DMS53 (cell line): Measurements from ENCODE around the gene SH2D7.

Experiments
- DNase-seq: peaks from one replicate; lab custom pipeline; 2025; lab: John Stamatoyannopoulos, UW

The SH2D7 gene

DNA sequence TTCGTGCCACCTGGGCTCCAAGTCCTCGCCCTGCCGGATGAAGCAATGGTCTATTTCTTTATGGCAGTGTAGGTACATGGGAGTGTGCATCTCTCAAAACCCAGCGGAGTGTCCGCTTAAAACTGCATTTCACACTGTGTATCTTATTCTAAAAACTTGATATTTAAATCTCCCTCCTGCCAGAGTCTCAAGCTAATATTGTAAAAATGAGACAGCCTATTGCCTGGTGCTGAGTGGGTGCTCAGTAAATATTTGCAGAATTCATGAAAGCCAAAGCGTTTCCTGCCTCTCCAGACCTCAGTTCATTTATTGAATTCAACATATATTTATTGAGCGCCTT is 14.5 kb upstream of the SH2D7 start:
- DNase-seq = peak; percentile 69

DNA sequence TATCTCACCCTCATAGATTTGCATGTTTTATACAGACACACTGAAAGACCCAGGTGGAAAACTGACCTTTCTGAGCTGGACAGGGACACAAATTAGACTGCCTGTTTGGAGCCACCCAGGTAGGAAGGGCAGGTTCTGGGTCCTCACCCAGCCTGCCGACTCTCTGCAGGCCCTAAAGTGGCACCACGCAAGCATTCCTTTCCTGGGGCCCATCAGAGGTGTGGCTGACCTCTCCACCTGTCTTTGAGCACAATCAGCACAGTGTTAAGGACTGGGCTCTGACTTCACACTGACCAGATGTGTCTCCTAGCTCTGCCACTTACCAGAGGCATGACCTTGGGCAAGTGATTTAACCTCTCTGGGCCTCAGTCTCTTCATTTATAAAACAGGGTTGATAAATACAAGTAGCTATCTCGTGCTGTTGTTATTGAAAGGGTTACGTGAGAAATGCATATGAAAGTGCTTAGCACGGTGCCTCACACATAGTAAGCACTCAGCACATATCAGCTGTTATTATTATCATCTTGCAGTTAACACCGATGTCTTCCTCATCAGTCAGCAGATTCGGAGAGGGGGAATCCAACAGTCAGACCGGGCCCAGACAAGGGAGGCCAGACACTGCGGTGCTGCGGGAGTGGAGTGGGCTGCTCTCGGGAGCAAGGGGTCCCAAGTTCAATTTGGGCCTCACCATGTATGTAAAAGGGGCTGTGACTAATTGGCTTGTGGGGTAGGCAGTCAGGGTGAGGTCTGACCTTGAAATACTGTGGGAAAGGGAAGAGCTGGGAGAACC is 12.9 kb upstream of the SH2D7 start:
- DNase-seq = peak; percentile 10

DNA sequence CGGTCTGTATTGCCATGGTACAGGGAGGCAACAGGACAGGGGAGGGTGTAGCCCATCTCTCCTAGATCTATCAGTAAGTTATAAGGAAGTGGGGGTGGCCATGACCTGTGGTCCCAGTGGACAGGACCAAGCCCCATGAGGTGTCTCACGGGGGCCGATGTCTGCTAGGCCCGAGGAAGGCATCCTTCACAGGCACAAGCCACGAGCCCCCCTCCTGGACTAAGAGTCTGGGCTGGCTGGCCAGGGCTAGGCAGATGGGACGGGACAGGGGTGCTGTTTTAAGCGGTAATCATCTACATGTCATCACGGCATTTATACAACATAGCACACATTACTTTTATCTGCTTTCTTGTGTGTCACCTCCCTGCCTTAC is 12.3 kb upstream of the SH2D7 start:
- no peak for DNase-seq

DNA sequence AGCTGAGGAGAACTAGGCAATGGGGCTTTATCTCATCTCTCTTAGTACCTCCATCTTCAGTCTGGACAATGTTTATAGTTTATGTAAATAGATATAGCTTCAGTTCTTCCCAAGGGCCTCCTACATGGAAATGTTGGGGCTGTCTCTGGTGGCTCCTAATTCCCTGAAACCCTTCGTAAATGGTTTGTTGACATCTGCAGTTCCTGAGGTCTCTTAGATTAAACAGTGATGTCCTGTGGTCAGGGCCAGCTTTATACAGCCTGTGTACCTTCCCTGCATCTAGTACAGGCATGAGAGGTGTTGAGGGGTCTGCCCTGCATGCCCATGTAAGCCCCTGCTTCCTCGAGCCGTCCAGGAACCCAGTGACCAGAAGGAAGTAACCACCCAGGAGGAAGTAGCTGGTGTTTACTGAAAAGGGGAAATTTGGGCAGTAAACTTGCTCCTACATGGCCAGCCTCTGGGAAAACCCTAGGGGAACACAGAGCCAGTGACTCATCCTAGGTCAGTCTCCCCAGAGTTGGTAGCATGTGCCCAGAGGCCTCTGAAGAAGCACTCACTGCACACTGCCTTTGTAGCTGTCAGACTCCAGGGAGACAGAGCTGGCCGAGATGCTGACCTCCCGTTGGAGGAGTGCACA is 10.1 kb upstream of the SH2D7 start:
- DNase-seq = no peak

DNA sequence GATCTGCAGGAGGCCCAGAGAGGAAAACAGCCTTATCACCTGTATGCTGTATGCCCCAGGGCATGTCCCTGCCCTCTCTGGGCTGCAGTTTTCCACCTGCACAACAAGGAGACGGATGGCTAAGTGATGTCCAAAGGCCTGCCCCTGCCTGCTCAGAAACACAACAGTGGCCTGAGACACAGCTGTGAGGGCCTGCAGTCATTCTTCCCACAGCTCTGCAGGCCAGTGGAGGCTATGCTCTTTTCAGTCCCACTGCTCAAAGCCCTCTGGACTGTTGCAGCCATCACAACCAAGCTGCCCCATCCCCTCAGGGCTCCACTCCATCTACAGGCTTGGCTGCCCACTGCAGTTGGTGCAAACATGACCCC is 9.6 kb upstream of the SH2D7 start:
- DNase-seq = no peak

DNA sequence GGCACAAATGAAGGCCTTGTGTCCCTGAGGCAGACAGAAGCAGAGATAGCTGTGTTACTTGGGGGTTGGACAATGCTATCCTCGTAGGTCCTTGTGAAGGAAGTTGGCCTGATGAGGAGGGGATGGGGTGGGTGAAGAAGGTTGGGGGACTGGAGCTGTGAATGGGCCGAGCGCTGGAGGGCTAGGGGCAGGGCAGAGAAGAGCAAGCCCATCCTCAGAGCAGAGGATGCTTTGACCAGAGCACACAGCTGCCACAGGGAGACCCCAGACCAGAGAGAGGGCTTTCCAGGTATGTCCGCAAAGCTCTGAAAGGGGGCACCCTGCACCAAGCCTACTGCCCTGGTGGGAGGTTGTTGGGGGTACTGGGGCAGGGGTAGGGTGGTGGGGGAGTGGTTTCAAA is 9.2 kb upstream of the SH2D7 start:
- no peak for DNase-seq

DNA sequence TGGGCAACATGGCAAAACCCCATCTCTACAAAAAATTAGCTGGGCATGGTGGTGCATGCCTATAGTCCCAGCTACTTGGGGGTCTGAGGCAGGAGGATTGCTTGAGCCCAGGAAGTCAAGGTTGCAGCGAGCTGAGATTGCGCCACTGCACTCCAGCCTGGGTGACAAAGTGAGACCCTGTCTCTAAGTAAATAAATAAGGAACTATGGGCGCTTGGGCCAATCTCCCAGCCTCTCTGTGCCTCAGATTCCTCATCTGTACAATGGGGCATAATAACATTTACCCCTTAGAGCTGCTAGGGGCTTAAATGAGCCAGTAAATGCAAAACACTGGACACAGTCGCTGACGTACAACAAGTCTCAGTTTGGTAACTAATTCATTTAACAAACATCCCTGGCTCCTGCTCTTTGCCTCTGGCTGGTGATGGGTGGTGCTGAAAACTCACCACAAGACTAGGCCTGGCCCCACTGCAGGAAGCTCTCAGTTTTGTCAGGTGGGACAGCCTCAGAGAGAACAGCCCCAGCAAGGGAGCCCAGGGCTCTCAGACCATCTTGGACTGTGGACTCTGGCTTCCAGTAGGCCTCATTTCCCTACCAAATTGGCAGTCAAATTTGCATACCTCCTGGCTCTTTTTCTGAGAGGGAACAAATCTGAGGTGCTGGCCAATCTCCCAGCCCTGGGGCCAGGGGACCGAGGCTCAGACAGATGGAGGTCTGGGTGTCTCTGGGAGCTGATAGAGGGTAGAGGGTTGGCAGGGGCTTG is 8.5 kb upstream of the SH2D7 start:
- DNase-seq = no peak

- DNase-seq = no peak
These were observed 8.0 kb upstream of the SH2D7 start for GRCh38 chr15:78084449-78084750.

DNA sequence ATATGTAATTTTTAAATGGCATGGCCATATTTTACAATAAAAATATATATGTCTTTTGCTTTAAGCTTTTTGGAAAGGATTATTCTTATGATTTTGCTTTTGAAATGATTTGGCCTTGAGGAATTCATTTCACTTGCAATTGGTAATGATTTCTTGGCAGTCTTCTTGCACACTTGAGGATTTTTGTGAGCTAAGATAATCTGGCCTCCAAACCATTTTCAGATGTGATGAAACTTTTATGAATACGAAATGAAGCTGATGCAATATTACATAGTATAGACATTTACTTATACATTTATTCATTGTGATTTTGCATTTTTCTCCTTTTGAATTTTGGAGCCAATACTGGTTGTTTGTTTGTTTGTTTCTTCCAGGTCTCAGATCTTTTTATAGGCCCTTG is 6.4 kb upstream of the SH2D7 start:
- DNase-seq = no peak

GRCh38 chr15:78087951-78088772 is 4.2 kb upstream of the SH2D7 start:
- no peak for DNase-seq

DNA sequence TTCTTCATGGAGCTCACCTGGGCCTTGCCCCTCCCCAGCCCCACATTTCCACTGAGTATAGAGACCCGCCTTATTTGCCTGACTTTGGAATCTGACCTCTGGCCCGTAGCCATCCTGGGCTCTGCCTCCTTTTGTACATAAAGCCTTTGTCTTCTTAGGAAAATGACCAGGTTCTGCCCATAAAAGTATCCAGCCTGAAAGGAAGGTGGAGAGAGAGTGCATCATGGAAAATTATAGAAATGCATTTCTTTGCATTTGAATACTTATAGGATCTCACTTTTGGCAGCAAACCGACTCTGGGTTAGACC is 3.6 kb upstream of the SH2D7 start:
- DNase-seq = no peak

DNA sequence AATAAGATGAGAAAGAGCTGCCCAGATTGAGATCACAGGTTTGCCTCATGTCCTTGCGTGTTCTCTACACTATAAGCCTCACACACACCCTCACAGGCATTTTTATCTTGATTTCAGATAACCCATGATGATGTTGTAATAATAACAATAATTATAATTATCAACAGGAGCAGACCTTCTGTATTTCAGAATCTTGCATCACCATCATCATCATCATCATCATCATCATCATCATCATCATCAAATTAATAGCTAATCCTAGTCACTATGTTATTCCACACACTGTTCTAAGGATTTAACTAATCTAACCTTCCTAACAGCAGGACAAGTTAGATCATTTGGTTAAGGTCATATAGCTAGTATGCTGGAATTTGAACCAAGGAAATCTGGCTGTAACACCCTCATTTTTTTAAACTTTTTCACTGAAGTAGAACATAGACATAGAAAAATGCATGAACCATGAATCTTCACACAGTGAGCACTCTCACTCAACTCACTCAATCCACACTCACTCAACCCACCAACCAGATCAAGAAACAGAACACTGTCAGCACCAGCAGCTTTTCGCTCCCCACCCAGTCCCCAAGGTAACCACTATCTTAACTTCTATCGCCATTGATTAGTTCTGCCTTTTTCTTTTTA is 1.8 kb upstream of the SH2D7 start:
- DNase-seq = no peak

GRCh38 chr15:78093242-78094020 is 1.1 kb downstream of the SH2D7 start:
- DNase-seq = no peak

GRCh38 chr15:78097667-78098066 is 5.3 kb downstream of the SH2D7 start:
- no peak for DNase-seq

- no peak for DNase-seq
These were observed 5.9 kb downstream of the SH2D7 start for GRCh38 chr15:78098131-78098755.

GRCh38 chr15:78100886-78101285 is 8.5 kb downstream of the SH2D7 start:
- no peak for DNase-seq

DNA sequence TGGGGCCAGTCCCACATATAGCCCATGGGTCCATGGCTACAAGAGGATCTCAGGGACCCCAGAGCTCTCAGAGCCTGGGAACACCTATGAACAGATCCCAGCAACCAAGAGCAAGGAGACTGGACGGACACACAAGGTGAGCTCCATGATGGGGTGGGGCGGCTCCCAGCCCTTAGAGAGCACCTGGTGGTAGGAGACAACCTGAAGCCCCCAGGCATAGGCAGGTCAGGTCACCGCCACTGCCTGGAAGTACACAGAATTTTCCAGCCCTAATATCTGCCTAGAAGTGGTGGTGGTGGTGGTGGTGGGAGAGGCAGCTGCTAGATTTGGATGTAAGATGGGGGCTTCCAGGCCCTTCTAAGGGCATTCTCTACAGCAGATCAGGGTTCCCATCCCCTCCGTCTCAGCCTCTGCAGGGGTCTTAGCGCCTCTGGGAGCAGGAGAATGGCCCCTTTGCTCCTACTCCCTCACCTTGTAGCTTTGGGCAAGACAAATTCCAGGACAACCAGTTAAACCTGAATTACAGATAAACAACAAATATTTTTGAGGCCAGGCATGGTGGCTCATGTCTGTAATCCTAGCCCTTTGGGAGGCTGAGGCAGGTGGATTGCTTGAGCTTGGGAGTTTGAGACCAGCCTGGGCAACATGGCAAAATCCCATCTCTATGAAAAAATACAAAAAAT is 9.2 kb downstream of the SH2D7 start:
- no peak for DNase-seq

DNA sequence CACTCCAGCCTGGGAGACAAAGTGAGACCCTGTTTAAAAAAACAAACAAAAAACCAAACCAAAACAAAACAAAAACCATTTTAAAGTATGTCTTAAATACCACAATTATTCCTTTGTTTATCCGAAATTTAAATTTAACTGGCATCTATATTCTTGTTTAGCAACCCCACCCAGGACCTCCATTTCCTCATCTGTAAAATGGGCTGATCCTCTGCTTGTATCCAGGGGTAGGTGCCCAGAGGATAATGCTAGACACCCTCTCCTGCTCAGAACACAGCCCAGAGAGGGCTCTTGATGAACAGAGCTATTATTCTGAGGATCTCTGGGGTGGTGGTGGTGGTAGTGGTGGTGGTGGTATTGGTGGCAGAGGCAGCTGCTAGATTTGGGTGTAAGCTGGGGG is 9.8 kb downstream of the SH2D7 start:
- DNase-seq = no peak

DNA sequence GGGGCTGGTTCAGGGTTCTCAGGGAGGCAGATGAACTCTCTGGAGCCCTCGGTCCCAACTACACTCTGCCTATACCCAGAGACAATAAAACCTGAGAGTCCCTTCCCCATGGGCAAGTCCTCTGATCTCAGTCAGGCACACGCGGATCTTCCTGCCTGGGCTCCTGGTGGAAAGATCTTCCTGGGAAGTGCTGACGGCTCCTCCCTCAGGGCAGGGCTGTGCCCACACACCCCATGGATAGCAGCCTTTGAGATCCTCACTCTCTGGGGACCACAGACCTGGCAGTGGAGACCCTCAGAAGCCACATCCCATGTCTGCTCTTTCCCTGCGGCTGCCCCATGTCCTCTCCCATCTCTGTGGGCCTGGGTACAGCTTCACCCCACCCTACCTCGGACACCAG is 10.4 kb downstream of the SH2D7 start:
- DNase-seq = no peak

DNA sequence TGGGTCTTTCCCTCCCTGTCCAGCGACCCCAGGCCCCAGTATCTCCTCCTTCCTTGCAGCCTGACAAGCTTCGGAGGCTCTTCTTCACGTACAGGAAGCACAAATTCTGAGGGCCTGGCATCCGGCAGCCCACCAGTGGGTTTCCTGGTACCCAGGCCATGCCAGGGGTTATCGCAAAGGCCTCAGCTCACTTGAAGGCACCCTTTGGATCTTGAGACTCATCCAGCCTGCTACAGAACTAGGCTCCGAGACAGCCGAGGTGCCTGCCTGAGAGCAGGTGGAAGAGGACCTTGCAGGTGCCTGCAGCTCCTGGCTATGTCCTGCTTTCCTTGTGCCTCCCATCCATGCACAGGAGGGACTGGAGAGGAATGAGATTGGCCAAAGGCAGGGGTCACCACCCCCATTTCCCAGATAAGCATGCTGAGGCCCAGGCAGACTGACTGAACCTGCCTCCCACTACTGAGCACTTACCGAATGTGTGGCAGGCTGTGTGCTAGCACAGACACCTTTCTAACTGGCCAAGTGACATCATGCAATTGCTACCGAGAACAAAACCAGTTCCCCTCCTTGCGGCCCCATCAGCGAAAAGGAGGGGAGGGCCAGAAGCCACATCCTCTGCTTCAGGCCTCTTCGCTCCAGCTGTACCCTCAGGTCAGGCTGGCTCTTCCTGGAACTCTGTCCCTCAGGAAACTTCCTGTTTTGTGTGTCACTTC is 11.2 kb downstream of the SH2D7 start:
- peak; percentile 6 for DNase-seq
